GM12891 (cell line): ENCODE results near the gene LTC4S.

Experiments
- POLR2A ChIP-seq: IDR thresholded peaks from 2 replicates; pipeline ENCODE4 v1.6.1; 2011; ENCODE audit warnings: low read depth, low read length, control low read depth
- POLR2AphosphoS5 ChIP-seq: IDR thresholded peaks from 2 replicates; pipeline ENCODE4 v1.6.1; 2011; ENCODE audit warnings: low read depth, low read length, control low read depth
- POU2F2 ChIP-seq: IDR thresholded peaks from 2 replicates; pipeline ENCODE4 v1.6.1; 2011; ENCODE audit warnings: low read depth, mild to moderate bottlenecking, control low read depth, low read length, moderate library complexity
- SPI1 ChIP-seq: IDR thresholded peaks from 2 replicates; pipeline ENCODE4 v1.6.1; 2011; ENCODE audit warnings: low read depth, low read length, control low read depth
- TAF1 ChIP-seq: IDR thresholded peaks from 2 replicates; pipeline ENCODE4 v1.6.1; 2011; ENCODE audit warnings: low read depth, low read length, control low read depth

DNA sequence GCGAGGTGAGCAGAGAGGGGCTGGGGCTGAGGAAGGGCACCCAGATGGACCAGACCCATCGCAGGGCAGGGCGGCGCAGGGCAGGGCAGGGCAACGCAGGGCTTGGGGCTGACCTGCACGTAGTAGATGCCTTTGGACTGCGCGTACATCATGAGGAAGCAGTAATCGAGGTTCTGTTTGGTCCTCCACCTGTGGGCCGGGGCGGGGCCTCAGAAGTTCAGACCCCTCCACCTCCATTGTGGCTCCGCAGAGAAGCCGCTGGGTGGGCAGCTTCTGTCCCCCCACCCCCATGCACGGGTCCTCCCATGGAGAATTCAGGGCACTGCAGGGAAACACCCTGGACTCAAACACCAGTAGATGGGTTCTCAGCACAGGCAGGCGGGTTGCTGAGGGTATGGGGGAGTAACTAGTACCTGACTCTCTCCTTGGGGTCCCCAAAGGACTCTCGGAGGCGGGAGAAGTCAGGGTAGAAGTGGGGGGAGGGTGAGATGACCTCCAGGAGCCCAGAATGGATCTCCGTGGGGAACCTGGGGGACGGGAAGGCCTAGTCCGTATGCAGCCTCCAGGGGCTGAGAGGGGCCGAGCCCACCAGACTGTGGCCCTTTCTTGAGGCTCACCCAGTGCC lies 6.4 kb downstream of the LTC4S start:
- no peak for TF ChIP-seq POLR2AphosphoS5
- TF ChIP-seq POLR2A: no peak
- no peak for TF ChIP-seq SPI1
- TF ChIP-seq POU2F2: no peak
- no peak for TF ChIP-seq TAF1
